Ovary (tissue), 3 donors: Measurements from ENCODE around the gene IFRD1.

Experiments used
- EP300 ChIP-seq: sonication (generic); formaldehyde crosslinking; IDR thresholded peaks from one replicate; pipeline ENCODE4 v1.6.1; 2017; ENCODE audit warnings: antibody characterized with exemption
- POLR2A ChIP-seq: fragments of 450-650 bp; IDR thresholded peaks from one replicate; pipeline ENCODE4 v1.6.1; 2017; ENCODE audit warnings: antibody characterized with exemption, mild to moderate bottlenecking, moderate library complexity
- TF ChIP-seq, protein P1 (sequence below), 3 donors: fragments of 450-650 bp in 2 of 3; fragments of 200-600 bp in 1 of 3; IDR thresholded peaks; one replicate each; pipeline versions ENCODE4 v1.5.1 to v1.8.0; 2016 to 2022; ENCODE audit warnings: antibody characterized with exemption in 3 of 3, mild to moderate bottlenecking in 1 of 3
- donor health status: DM: no; HTN: no; CAD: no.

DNA sequence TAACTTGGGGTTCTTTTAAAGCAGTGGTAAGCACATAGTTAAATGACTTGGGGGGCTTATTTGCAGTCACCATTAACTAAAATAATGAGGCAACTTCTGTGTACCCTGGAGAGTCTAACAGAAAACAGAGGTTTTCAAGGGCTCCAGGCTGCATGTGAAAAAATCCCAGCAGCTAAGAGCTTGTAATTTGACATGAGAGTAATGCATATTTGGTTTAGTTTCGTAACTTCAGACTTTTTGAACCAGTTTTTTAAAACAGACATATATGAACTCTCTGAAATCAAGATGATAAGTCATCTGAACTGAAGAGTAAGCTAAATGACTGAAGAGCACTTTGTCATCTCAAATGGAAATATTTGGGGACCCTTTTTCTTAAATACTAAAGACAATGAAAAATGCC is 40.2 kb upstream of the IFRD1 start:
- TF ChIP-seq POLR2A (no peak), EP300 (no peak)
- TF ChIP-seq, protein P1, sequence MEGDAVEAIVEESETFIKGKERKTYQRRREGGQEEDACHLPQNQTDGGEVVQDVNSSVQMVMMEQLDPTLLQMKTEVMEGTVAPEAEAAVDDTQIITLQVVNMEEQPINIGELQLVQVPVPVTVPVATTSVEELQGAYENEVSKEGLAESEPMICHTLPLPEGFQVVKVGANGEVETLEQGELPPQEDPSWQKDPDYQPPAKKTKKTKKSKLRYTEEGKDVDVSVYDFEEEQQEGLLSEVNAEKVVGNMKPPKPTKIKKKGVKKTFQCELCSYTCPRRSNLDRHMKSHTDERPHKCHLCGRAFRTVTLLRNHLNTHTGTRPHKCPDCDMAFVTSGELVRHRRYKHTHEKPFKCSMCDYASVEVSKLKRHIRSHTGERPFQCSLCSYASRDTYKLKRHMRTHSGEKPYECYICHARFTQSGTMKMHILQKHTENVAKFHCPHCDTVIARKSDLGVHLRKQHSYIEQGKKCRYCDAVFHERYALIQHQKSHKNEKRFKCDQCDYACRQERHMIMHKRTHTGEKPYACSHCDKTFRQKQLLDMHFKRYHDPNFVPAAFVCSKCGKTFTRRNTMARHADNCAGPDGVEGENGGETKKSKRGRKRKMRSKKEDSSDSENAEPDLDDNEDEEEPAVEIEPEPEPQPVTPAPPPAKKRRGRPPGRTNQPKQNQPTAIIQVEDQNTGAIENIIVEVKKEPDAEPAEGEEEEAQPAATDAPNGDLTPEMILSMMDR (IDR thresholded peaks at IDR 0.05), result no peak
